GF-D8 (cell line): ENCODE data around the gene FARP2.
"Not testable (repeated sequence)": the region's sequence is repeated elsewhere in the genome, so short reads cannot be mapped to it uniquely, and the experiment has no call there.

Experiments used
- DNase-seq: peaks from one replicate; lab custom pipeline; 2025; lab: John Stamatoyannopoulos, UW

Gene FARP2

GRCh38 chr2:241368643-241369042 lies 12.6 kb downstream of the FARP2 start:
- DNase-seq: no peak

- no peak for DNase-seq
Measured at GRCh38 chr2:241372361-241372992, 16.4 kb downstream of the FARP2 start.

GRCh38 chr2:241373446-241373845 lies 17.4 kb downstream of the FARP2 start:
- DNase-seq: no peak

GRCh38 chr2:241373906-241374305 lies 17.8 kb downstream of the FARP2 start:
- not testable (repeated sequence) for DNase-seq

GRCh38 chr2:241375300-241375699 lies 19.2 kb downstream of the FARP2 start:
- no peak for DNase-seq

GRCh38 chr2:241376808-241377207 lies 20.7 kb downstream of the FARP2 start:
- no peak for DNase-seq

GRCh38 chr2:241378816-241379215 lies 22.7 kb downstream of the FARP2 start:
- DNase-seq: no peak

GRCh38 chr2:241379481-241380480 lies 23.7 kb downstream of the FARP2 start:
- no peak for DNase-seq

- no peak for DNase-seq
Measured at GRCh38 chr2:241381872-241382271, 25.8 kb downstream of the FARP2 start.

- not testable (repeated sequence) for DNase-seq
Measured at GRCh38 chr2:241385450-241385849, 29.4 kb downstream of the FARP2 start.

- DNase-seq: no peak
Measured at GRCh38 chr2:241386519-241386918, 30.4 kb downstream of the FARP2 start.

- no peak for DNase-seq
Measured at GRCh38 chr2:241389697-241390096, 33.6 kb downstream of the FARP2 start.

- DNase-seq: no peak
Measured at GRCh38 chr2:241390301-241391206, 34.5 kb downstream of the FARP2 start.

- DNase-seq: no peak
Measured at GRCh38 chr2:241391892-241392665, 36.0 kb downstream of the FARP2 start.

GRCh38 chr2:241392753-241393152 lies 36.7 kb downstream of the FARP2 start:
- DNase-seq: not testable (repeated sequence)

GRCh38 chr2:241393524-241394196 lies 37.6 kb downstream of the FARP2 start:
- DNase-seq: no peak

- not testable (repeated sequence) for DNase-seq
Measured at GRCh38 chr2:241396809-241397208, 40.7 kb downstream of the FARP2 start.

- no peak for DNase-seq
Measured at GRCh38 chr2:241399941-241400922, 44.1 kb downstream of the FARP2 start.

- DNase-seq: no peak
Measured at GRCh38 chr2:241408849-241409248, 52.8 kb downstream of the FARP2 start.
